ENCODE data around the gene FAM240B.

DNA sequence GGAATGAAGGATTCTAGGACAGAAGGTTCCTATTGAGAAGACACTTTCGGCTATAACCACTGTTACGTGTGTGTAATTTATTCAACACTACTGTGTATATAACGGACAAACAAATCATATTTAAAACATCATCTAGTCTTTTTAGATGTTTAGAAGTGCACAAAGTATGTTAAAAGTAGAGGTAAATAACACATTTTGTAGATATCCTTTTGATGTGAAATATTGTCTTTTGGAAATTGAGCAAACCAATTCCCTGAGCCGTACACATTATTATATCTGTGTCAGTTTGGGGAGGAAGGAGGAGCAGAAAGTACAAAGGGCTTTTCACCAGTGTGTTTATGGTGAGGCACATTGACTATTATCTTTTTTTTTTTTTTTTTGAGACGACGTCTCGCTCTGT, 60.4 kb downstream of the FAM240B start:
- TF ChIP-seq, protein P1, sequence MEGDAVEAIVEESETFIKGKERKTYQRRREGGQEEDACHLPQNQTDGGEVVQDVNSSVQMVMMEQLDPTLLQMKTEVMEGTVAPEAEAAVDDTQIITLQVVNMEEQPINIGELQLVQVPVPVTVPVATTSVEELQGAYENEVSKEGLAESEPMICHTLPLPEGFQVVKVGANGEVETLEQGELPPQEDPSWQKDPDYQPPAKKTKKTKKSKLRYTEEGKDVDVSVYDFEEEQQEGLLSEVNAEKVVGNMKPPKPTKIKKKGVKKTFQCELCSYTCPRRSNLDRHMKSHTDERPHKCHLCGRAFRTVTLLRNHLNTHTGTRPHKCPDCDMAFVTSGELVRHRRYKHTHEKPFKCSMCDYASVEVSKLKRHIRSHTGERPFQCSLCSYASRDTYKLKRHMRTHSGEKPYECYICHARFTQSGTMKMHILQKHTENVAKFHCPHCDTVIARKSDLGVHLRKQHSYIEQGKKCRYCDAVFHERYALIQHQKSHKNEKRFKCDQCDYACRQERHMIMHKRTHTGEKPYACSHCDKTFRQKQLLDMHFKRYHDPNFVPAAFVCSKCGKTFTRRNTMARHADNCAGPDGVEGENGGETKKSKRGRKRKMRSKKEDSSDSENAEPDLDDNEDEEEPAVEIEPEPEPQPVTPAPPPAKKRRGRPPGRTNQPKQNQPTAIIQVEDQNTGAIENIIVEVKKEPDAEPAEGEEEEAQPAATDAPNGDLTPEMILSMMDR (conservative IDR thresholded peaks at IDR 0.05), result no peak
- TF ChIP-seq EZH2 (IDR thresholded peaks at IDR 0.05; ENCODE audit: low read depth), result no peak
